Stomach (tissue), 4 donors: ENCODE results near the gene SPATA32.

Experiments
- EP300 ChIP-seq: sonication (generic); formaldehyde crosslinking; IDR thresholded peaks from one replicate; pipeline ENCODE4 v1.6.1; 2017; ENCODE audit warnings: antibody characterized with exemption
- POLR2AphosphoS5 ChIP-seq, 3 donors: sonication (generic); formaldehyde crosslinking; IDR thresholded peaks; one replicate each; pipeline ENCODE4 v1.6.1; 2016; ENCODE audit warnings: antibody characterized with exemption in 3 of 3
- TF ChIP-seq, protein P1 (sequence below), 7 experiments: fragments of 450-650 bp in 4 of 7; fragments of 200-600 bp in 3 of 7; sonication (generic) in 3 of 7; IDR thresholded peaks; one replicate each; pipeline ENCODE4 v1.5.1; 2016 to 2019; ENCODE audit warnings: antibody characterized with exemption in 7 of 7, control low read depth in 2 of 7, mild to moderate bottlenecking in 1 of 7

GRCh38 chr17:45218895-45219661 lies 42.8 kb downstream of the SPATA32 start:
- TF ChIP-seq, protein P1, sequence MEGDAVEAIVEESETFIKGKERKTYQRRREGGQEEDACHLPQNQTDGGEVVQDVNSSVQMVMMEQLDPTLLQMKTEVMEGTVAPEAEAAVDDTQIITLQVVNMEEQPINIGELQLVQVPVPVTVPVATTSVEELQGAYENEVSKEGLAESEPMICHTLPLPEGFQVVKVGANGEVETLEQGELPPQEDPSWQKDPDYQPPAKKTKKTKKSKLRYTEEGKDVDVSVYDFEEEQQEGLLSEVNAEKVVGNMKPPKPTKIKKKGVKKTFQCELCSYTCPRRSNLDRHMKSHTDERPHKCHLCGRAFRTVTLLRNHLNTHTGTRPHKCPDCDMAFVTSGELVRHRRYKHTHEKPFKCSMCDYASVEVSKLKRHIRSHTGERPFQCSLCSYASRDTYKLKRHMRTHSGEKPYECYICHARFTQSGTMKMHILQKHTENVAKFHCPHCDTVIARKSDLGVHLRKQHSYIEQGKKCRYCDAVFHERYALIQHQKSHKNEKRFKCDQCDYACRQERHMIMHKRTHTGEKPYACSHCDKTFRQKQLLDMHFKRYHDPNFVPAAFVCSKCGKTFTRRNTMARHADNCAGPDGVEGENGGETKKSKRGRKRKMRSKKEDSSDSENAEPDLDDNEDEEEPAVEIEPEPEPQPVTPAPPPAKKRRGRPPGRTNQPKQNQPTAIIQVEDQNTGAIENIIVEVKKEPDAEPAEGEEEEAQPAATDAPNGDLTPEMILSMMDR (IDR thresholded peaks at IDR 0.05): peak in 6 of 7 experiments; percentile 86 to 99 (median 96)
- TF ChIP-seq POLR2AphosphoS5 (IDR thresholded peaks at IDR 0.05) (peak in 2 of 3 donors; percentile 14 to 78), EP300 (no peak)
